GM12801 (cell line): ENCODE measurements around the gene SMAP2.

Source experiments
- TF ChIP-seq, protein P1 (sequence below): IDR thresholded peaks from one replicate; pipeline ENCODE4 v1.5.1; 2011; ENCODE audit warnings: control low read depth; ENCODE audit not compliant: insufficient read length; ENCODE audit errors: extremely low read depth

The SMAP2 gene

GRCh38 chr1:40384413-40384762, 10.9 kb downstream of the SMAP2 start:
- TF ChIP-seq, protein P1, sequence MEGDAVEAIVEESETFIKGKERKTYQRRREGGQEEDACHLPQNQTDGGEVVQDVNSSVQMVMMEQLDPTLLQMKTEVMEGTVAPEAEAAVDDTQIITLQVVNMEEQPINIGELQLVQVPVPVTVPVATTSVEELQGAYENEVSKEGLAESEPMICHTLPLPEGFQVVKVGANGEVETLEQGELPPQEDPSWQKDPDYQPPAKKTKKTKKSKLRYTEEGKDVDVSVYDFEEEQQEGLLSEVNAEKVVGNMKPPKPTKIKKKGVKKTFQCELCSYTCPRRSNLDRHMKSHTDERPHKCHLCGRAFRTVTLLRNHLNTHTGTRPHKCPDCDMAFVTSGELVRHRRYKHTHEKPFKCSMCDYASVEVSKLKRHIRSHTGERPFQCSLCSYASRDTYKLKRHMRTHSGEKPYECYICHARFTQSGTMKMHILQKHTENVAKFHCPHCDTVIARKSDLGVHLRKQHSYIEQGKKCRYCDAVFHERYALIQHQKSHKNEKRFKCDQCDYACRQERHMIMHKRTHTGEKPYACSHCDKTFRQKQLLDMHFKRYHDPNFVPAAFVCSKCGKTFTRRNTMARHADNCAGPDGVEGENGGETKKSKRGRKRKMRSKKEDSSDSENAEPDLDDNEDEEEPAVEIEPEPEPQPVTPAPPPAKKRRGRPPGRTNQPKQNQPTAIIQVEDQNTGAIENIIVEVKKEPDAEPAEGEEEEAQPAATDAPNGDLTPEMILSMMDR = no peak

GRCh38 chr1:40384887-40385286, 11.4 kb downstream of the SMAP2 start:
- TF ChIP-seq, protein P1 = no peak

DNA sequence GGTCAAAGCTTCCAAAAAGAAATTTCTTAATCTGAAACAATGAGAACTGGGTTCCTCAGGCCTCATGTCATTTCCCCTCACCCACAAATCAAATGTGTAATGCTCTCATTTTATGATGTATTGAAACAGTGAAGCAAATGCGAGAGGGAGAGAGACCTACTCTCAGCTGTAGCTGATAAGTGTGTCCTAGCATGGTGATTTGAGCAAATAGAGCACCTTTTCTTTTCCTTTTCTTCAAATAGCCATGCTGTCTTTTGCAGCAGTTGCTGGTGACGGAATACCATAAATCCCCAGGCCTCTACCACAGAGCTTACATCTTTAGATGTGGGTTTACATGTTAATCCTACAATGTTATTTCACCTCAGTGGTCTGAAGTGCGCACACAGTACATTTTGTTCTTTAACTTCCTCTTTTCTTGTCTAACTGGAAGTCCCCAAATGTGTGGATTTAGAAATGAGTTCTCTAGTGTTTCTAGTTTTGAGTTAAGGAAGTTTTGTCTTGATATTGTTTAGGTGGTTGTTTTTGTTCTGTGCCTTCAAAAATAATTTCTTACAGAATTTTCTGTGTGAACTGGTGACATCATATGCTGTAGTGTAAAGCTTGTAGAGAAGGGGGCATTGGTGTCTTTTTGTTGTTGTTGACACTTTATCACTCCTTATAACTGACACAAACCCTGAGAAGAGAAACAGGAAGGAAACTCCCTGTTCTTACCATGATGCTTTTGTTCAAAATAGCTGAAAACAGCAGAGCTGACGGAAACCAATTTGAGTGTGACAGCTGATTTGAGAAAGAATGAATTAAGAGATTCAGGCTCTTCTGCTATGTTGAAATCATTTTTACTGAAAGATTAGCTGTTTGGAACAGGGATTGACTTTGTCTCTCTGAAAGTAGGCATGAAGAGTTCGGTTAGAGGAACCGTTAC, 12.2 kb downstream of the SMAP2 start:
- TF ChIP-seq, protein P1 = no peak

DNA sequence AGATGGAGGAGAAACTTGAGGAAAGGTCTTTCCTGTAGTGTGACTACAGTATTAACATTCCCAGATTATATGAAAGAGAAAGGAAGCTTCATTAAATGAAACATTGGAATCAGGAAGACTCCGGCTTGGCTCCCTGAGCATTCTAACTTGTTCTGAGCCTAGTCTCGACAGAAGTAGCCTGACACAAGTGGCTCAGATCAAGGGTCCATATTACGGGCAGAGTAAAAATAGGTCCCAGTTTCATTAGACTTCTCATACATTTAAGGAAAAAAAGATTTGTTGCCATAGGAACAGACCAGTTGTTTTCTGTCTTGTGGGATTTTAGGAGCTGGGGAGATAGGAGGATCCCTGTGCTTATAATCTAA, 12.8 kb downstream of the SMAP2 start:
- TF ChIP-seq, protein P1 = no peak

GRCh38 chr1:40386796-40387195, 13.3 kb downstream of the SMAP2 start:
- TF ChIP-seq, protein P1 = no peak

- TF ChIP-seq, protein P1 = no peak
Measured at GRCh38 chr1:40389322-40389803, 15.8 kb downstream of the SMAP2 start.

GRCh38 chr1:40389871-40390560, 16.5 kb downstream of the SMAP2 start:
- TF ChIP-seq, protein P1 = no peak
